PC-3 (cell line): Measurements from ENCODE around the gene KIAA2012.

Source experiments
- CTCF ChIP-seq: fragments of 300-600 bp; sonication (generic); conservative IDR thresholded peaks from 2 replicates; pipeline ENCODE4 v1.5.1; 2017; ENCODE audit warnings: antibody characterized with exemption, low read depth, mild to moderate bottlenecking, low read length
- EZH2 ChIP-seq: fragments of 300-600 bp; sonication (generic); IDR thresholded peaks from one replicate; pipeline ENCODE4 v1.6.1; 2017; ENCODE audit warnings: antibody characterized with exemption, mild to moderate bottlenecking, low read length; ENCODE audit not compliant: unreplicated experiment

- TF ChIP-seq EZH2 (no peak), CTCF (no peak)
Measured at GRCh38 chr2:202133200-202133908, 60.3 kb downstream of the KIAA2012 start.
